ENCODE data around the gene ERP29.

Gene ERP29

DNA sequence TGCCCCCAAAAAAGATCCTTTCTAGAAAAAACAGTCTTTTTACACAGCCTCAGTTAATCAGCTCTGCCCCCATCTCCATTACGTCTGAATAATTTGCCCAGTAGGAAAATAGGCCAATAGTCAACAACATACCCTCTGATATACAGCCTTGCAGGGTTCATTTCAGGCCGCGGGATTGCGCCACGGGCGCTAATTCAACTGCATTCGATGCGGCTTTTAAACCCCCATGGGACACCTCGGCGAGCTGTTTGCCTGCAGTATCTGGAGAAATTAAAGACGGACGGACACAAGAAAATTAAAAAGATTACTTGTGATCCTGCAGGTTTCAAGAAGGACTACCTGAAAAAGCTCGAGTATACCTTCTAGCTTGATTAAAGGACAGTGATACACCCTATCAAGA, 36.1 kb downstream of the ERP29 start:
- DNase-seq: no peak

DNA sequence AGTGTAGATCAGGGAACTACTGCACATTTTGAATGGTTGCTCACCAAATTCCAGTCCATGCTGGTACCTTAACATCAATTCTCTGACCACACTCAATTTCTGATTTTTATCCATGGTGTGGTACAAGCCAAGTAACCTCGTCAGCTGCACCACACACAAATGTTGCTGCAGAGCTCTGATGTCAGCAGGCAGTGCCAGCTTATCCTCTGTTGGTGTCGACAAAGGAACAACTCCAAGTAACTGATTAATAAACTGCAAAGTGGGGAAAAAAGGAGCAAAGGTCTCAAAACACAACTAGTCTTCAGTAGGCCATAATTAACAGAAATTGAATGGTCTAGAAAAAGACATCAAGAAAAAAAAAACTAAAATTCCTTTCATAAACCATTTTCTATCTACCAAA, 47.9 kb downstream of the ERP29 start:
- DNase-seq: no peak

DNA sequence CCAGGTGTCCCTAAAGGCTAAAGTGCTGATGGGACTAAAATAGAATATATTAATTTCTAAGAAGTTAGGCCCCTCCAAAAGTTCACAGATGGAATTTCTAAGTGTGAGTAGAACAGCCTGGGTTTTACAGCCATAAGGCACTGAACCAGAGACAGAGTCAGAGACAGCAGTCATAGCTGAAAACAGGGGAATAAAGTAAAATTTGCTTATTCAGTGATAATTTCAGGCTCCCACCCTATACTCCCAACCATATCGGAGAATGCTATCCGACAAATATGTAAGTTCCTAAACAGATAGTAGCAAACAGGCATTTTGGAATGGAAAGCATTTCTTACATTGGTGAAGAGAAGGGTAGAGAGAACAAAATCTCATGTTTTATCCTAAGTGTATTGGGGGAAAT, 50.0 kb downstream of the ERP29 start:
- DNase-seq: no peak

DNA sequence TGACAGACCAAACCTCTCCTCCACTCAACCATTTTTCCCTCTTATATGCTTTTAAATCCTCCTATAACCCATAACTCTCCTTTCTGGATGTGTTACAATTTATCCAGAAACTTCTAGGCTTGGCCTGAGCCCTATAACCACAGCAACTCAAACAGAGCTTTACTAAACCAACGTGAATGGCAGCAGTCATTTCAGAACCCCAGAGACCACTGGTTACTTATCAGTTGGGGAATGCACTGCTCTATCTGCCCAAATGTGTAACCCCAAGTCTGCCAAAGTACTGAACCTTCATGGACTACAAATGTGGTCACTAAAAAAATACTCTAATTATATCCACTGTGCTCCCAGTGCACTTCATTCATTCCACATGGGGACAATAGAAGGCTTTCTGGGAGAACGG, 53.3 kb downstream of the ERP29 start:
- DNase-seq: no peak
